ENCODE measurements around the gene BCL6. TPM values are rescaled to one million over a fixed set of nuclear protein-coding genes. Genes with fewer than 3 reads are reported as not detected.

The BCL6 gene
- total and polyA plus RNA-seq, 9 of the 15 experiments (the other 6 are each of a cell fraction or from before 2014, with no cell fraction given): 0.08 to 3.5 (median 1.6) TPM

GRCh38 chr3:187744169-187745151, 808 bp downstream of the BCL6 start (continued):
- TF ChIP-seq TSHZ1 (CRISPR knock-in tag; IDR thresholded peaks at IDR 0.05) (no peak), ZNF23 (CRISPR knock-in tag; IDR thresholded peaks at IDR 0.05) (no peak), NFRKB (IDR thresholded peaks at IDR 0.05; ENCODE audit: low read depth) (peak; percentile 80; the same call in 1 of the 2 replicates), ZNF592 (IDR thresholded peaks at IDR 0.05) (no peak)
- TF ChIP-seq, protein P1, sequence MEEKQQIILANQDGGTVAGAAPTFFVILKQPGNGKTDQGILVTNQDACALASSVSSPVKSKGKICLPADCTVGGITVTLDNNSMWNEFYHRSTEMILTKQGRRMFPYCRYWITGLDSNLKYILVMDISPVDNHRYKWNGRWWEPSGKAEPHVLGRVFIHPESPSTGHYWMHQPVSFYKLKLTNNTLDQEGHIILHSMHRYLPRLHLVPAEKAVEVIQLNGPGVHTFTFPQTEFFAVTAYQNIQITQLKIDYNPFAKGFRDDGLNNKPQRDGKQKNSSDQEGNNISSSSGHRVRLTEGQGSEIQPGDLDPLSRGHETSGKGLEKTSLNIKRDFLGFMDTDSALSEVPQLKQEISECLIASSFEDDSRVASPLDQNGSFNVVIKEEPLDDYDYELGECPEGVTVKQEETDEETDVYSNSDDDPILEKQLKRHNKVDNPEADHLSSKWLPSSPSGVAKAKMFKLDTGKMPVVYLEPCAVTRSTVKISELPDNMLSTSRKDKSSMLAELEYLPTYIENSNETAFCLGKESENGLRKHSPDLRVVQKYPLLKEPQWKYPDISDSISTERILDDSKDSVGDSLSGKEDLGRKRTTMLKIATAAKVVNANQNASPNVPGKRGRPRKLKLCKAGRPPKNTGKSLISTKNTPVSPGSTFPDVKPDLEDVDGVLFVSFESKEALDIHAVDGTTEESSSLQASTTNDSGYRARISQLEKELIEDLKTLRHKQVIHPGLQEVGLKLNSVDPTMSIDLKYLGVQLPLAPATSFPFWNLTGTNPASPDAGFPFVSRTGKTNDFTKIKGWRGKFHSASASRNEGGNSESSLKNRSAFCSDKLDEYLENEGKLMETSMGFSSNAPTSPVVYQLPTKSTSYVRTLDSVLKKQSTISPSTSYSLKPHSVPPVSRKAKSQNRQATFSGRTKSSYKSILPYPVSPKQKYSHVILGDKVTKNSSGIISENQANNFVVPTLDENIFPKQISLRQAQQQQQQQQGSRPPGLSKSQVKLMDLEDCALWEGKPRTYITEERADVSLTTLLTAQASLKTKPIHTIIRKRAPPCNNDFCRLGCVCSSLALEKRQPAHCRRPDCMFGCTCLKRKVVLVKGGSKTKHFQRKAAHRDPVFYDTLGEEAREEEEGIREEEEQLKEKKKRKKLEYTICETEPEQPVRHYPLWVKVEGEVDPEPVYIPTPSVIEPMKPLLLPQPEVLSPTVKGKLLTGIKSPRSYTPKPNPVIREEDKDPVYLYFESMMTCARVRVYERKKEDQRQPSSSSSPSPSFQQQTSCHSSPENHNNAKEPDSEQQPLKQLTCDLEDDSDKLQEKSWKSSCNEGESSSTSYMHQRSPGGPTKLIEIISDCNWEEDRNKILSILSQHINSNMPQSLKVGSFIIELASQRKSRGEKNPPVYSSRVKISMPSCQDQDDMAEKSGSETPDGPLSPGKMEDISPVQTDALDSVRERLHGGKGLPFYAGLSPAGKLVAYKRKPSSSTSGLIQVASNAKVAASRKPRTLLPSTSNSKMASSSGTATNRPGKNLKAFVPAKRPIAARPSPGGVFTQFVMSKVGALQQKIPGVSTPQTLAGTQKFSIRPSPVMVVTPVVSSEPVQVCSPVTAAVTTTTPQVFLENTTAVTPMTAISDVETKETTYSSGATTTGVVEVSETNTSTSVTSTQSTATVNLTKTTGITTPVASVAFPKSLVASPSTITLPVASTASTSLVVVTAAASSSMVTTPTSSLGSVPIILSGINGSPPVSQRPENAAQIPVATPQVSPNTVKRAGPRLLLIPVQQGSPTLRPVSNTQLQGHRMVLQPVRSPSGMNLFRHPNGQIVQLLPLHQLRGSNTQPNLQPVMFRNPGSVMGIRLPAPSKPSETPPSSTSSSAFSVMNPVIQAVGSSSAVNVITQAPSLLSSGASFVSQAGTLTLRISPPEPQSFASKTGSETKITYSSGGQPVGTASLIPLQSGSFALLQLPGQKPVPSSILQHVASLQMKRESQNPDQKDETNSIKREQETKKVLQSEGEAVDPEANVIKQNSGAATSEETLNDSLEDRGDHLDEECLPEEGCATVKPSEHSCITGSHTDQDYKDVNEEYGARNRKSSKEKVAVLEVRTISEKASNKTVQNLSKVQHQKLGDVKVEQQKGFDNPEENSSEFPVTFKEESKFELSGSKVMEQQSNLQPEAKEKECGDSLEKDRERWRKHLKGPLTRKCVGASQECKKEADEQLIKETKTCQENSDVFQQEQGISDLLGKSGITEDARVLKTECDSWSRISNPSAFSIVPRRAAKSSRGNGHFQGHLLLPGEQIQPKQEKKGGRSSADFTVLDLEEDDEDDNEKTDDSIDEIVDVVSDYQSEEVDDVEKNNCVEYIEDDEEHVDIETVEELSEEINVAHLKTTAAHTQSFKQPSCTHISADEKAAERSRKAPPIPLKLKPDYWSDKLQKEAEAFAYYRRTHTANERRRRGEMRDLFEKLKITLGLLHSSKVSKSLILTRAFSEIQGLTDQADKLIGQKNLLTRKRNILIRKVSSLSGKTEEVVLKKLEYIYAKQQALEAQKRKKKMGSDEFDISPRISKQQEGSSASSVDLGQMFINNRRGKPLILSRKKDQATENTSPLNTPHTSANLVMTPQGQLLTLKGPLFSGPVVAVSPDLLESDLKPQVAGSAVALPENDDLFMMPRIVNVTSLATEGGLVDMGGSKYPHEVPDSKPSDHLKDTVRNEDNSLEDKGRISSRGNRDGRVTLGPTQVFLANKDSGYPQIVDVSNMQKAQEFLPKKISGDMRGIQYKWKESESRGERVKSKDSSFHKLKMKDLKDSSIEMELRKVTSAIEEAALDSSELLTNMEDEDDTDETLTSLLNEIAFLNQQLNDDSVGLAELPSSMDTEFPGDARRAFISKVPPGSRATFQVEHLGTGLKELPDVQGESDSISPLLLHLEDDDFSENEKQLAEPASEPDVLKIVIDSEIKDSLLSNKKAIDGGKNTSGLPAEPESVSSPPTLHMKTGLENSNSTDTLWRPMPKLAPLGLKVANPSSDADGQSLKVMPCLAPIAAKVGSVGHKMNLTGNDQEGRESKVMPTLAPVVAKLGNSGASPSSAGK (IDR thresholded peaks at IDR 0.05): no peak
